GM10847 (cell line): Measurements from ENCODE around the gene SLC1A7.

ENCODE experiments used
- POLR2A ChIP-seq: IDR thresholded peaks from 2 replicates; pipeline ENCODE4 v1.6.1; 2011; ENCODE audit not compliant: insufficient read length; ENCODE audit errors: extremely low read depth

The SLC1A7 gene

GRCh38 chr1:53114581-53115400, 27.6 kb downstream of the SLC1A7 start:
- no peak for TF ChIP-seq POLR2A

- no peak for TF ChIP-seq POLR2A
Observed at GRCh38 chr1:53114090-53114489, 28.3 kb downstream of the SLC1A7 start.

- TF ChIP-seq POLR2A = no peak
Observed at GRCh38 chr1:53112861-53113260, 29.6 kb downstream of the SLC1A7 start.

GRCh38 chr1:53112271-53112774, 30.1 kb downstream of the SLC1A7 start:
- no peak for TF ChIP-seq POLR2A

GRCh38 chr1:53111693-53112092, 30.7 kb downstream of the SLC1A7 start:
- TF ChIP-seq POLR2A = no peak

- no peak for TF ChIP-seq POLR2A
Observed at GRCh38 chr1:53111073-53111556, 31.3 kb downstream of the SLC1A7 start.

- no peak for TF ChIP-seq POLR2A
Observed at GRCh38 chr1:53110370-53111072, 31.9 kb downstream of the SLC1A7 start.

GRCh38 chr1:53108646-53109580, 33.5 kb downstream of the SLC1A7 start:
- TF ChIP-seq POLR2A = no peak

GRCh38 chr1:53107570-53108322, 34.7 kb downstream of the SLC1A7 start:
- no peak for TF ChIP-seq POLR2A

- TF ChIP-seq POLR2A = no peak
Observed at GRCh38 chr1:53107090-53107489, 35.3 kb downstream of the SLC1A7 start.

GRCh38 chr1:53104289-53104913, 38.0 kb downstream of the SLC1A7 start:
- TF ChIP-seq POLR2A = no peak

GRCh38 chr1:53094533-53094919, 47.9 kb downstream of the SLC1A7 start:
- no peak for TF ChIP-seq POLR2A

- TF ChIP-seq POLR2A = no peak
Observed at GRCh38 chr1:53093778-53094532, 48.5 kb downstream of the SLC1A7 start.

GRCh38 chr1:53093451-53093754, 49.0 kb downstream of the SLC1A7 start:
- no peak for TF ChIP-seq POLR2A
